HTERT RPE-1 (cell line): ENCODE measurements around the gene ZBTB8B.
"Not testable (repeated sequence)": the region's sequence is repeated elsewhere in the genome, so short reads cannot be mapped to it uniquely, and the experiment has no call there.

Experiments
- in situ Hi-C: fragments of 300-500 bp; cut with MboI; formaldehyde crosslinking; loops from 4 replicates; pipeline ENCODE4 v1.14.3; 2020; ENCODE audit warnings: low sequenced_read_pairs

Gene ZBTB8B

DNA sequence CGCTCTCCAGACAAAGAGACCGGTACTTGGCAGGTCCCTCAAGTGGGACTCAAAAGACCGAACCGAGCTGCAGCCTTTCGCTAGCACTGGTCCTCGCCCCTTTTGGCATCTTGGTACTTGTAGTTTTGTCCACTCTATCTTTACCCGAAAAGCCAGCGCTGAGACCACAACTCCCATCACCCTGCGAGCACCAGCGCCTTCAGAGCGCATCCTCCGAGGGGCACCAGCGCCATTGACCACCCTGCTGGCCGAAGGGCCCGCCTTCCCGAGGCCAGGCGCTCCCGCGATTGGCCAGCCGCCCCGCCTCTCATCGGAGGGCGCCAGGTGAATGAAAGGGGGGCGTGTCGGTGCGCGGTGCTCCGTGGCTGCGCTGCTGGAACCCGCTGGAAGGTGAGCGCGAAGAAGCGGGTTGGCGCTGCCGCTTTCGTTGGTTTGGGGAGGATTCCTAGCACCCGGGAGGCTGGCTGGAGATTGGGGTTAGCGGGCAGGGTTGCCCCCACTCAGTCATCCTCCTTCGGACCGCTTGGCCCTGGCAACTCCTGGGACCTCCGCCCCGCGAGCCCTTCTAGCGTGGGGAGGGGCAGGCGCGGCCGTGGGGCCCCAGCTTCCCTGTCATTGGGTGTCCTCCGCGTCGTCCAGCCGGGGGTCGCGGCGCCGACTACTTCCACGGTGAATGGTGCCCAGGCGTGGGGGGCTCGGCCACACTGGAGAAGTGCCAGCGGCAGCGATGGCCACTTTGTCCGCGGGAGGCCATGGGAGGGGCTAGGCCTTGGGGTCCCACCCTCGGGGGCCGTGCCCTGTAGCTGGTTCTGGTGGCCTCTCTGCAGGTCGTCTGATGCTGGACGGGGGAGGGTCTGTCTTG, at the start of gene ZBTB8B:
TSS of gene ZBTB8B (plus strand) at position 357 of the 862 bp plus-strand sequence. CDS start 5,553 bp downstream, outside the sequence.
- in situ Hi-C loops, result no loop called here

DNA sequence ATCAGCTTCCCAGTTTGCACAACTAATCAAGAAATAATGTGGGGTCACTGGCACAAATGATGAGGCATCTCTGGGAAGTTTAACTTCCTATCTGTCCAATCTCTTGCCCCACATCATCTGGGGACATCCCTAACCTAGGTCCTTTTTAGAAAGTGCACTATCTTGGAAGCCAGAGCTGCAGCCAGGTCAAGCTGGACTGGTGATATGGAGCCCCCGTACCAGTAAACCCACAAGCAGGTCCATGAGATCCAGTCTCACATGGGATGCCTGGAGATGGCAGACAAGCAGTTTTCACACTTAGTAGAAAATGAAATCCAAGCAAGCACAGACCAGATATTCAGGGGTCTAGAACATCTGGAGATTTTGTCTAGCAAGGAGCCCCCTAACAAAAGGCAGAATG, 43.1 kb upstream of the ZBTB8B start:
- in situ Hi-C loops, result no loop called here

DNA sequence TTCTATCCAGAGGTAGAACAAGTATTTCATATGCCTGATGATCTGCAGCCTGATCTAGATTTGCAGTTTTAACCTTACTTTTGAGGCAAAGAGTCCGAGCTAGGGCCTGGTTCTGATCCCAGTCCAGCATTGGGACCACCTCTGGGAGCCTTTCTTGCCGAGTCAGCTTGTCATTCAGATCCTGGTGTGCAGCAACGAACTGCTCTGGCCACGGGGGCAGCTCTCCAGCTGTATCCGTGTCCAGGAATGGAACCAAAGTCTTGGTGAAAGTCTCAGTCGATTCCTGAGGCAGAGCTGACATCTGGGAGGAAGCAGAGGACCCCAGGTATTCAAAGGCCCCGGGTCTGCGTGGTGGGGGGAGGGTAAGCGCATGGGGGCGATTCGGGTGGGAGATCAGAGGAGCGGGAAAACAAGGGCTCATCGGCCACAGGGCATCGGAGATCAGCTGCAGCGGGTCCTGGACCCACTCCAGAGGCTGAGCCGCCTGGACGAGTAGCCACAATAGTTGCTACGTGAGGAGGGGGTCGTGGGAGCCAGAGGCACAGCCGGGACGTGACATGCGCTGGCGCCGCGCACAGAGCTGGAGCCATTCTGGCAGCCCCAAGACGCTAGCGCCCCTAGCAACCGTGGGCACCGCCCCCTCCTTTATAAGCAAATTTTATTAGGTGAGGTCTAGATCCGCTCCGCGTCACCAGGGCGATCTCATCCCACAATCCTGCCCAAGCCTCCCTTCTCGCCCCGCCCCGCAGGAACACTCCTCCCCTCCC, 38.2 kb upstream of the ZBTB8B start:
- in situ Hi-C loops, result no loop called here

DNA sequence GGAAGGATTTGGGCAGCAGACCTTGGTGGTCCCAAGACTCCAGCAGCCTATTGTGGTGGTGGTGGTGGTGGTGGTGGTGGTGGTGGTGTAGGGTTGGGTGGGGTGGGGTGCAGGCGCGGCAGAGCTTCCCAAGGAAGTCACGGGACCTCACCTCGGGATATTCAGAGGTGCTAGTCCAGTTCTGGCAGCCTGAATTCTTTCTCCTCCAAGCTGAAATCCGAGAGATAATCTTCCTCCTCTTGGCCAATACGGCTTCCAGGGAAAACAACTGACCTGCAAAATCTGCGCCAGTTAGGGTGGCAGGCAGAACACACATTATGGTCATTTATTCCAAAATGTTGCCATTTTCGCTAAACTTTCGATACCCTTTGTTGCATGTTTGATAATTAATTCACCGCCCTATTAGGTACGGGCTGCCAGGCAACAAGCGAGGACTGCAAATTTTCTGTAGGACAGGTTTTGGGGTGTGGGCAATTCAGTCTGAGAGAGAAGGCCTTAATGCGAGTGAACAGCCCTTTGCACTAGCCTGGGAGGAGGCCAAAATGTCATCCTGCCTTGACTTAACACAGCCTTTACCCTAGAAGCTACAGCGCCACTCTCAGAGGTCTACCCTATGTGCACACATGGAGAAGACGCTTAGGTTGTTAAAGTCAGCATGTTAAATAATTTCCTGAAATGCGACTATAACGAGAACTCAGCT, 37.5 kb upstream of the ZBTB8B start:
- in situ Hi-C loops, result no loop called here

DNA sequence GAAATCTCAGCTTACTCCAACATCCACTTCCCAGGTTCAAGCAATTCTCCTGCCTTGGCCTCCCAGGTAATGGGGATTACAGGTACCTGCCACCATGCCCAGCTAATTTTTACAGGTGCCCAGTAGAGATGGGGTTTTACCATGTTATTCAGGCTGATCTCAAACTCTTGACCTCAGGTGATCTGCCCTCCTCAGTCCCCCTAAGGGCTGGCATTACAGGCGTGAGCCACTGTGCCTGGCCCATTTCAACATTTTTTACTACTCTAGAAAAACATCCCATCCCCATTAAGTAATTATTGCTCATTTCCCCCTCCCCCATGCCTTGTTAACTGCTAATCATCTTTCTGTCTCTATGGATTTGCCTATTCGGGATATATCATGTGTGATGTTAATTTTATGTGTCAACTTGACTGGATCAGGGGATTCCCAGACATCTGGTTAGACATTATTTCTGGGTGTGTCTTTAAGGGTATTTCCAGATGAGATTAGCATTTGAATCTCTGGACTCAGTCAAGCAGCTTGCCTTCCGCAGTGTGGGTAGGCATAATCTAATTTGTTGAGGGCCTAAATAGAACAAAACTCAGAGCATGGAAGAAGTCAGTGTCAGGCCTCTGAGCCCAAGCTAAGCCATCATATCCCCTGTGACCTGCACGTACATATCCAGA, 33.0 kb upstream of the ZBTB8B start:
- in situ Hi-C loops, result no loop called here

DNA sequence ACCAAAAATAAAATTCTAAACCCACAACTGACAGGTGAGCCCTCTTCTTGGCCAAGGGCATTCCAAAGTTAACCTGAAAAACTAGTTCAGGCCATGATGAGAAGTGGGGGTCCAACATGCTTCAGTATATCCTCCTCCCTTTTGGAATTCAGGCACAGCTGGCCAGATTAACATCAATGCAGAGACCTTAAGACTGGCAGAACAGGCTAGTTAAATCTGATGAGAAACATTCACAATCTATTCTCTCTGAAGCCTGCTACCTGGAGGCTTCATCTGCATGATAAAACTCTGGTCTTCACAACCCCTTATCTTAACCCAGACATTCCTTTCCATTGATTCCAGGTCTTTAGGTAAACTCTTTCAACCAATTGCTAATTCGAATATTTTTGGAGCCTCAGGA, 26.7 kb upstream of the ZBTB8B start:
- in situ Hi-C loops, result no loop called here

DNA sequence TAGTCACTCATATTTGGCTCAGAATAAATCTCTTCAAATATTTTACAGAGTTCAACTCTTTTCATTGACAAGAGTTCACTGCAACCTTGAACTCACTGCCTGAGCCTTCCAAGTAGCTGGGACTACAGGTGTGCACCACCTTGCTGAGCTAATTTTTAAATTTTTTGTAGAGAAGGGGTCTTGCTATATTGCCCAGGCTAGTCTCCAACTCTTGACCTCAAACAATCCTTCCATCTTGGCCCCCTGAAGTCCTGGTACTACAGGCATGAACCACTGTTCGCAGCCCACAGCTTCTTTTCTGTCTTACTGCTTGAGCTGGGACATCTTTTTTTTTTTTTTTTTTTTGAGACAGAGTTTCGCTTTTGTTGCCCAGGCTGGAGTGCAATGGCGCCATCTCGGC, 26.1 kb upstream of the ZBTB8B start:
- in situ Hi-C loops, result not testable (repeated sequence)

DNA sequence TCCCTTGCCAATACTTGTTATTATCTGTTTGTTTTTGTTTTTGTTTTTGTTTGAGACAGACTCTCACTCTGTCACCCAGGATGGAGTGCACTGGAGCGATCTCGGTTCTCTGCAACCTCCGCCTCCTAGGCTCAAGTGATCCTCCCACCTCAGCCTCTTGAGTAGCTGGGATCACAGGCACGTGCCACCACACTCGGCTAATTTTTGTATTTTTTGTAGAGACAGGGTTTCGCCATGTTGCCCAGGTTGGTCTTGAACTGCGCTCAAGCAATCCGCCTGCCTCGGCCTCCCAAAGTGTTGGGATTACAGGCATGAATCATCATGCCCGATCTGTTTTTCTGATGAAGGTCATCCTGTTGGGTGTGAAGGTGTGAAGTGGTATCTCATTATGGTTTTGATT, 23.4 kb upstream of the ZBTB8B start:
- in situ Hi-C loops, result not testable (repeated sequence)

DNA sequence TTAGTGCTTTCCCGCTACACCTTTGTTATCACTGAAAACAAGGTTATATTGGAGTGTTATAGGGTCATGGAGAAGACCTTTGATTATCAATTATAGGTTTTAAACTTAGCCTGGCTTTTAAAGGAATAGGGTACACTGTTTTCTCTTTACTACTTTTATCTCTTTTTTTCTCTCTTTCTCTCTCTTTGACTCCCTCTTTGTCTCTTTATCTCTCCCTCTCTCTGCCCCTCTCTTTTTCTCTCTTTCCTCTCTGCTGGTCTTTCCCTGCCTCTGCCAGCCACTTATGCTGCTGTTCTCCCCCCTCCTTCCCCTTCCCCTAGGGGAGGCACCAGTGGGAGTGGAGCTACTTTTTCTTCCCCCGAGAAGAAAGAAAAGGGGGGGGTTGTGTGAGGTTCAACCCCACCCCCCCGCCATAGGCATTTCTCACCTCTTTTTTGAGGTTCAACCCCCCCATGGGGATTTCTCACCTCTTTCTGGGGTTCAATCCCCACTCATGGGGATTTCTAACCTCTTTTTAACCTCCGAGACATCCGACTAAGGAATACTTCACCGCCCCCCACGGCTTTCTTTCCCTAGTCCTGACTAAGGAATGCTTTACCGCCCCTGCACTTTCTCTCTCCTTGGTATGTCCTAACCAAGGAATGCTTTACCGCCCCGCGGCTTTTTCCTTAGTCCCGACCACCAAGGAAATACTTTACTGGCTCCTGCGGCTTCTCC, 17.2 kb upstream of the ZBTB8B start:
- in situ Hi-C loops, result no loop called here

DNA sequence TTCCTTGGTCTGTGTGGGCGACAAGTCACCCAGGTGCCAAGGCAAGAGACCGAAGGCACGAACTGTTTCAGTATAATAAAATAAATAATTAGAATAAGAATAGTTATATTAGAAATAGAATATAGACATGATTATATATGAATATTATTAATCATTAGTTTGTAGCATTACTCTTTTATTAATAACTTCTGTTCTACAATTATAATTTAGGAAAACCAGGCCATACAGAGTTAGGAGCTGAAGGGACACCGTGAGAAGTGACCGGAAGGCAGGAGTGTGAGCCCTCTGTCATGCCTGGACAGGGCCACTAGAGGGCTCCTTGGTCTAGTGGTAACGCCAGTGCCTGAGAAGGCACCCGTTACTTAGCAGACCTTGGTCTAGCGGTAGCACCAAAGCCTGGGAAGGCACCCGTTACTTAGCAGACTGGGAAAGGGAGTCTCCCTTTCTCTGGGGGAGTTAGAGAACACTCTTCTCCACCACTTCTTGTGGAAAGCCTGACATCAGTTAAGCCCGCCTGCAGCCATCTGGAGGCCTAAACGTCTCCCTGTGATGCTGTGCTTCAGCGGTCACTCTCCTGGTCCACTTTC, 16.6 kb upstream of the ZBTB8B start:
- in situ Hi-C loops, result not testable (repeated sequence)

DNA sequence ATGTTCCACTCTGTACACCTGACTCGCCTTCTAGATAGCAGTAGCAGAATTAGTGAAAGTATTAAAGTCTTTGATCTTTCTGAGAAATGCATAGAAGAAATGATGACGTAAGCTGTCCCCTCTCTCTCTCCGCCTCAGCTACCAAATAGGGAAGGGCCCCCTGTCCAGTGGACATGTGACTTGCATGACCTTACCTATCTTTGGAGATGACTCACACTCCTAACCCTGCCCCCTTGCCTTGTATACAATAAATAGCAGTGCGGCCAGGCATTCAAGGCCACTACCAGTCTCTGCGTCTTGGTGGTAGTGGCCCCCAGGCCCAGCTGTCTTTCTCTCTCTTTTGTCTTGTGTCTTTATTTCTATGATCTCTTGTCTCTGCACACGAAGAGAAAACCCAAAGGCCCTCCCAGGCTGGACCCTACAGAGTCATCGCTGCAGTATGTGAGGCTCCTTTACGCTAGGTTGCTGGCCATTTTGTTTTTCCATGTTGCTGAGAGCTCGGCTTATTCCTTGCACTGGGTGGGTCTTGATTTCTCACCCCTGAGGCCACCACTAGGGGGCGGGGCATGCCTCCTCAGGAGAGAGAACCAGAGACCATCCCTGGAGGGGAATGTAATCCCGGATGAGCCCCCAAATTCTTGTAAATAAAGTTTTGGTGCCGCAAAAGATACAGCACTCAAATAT, 16.0 kb upstream of the ZBTB8B start:
- in situ Hi-C loops, result no loop called here

DNA sequence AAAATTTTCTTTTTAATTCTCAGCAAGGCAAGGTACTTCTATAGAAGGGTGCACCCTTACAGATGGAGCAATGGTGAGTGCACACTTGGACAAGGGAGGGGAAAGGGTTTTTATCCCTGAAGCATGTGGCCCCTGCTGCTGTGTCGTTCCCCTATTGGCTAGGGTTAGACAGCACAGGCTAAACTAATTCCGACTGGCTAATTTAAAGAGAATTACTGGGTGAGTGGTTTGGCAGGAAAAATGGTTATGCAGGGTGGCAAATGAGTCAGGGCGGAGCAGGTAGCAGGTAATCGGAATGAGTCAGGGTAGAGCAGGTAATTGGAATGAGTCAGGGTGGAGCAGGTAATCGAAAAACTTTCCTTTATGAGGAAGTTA, 15.4 kb upstream of the ZBTB8B start:
- in situ Hi-C loops, result not testable (repeated sequence)

DNA sequence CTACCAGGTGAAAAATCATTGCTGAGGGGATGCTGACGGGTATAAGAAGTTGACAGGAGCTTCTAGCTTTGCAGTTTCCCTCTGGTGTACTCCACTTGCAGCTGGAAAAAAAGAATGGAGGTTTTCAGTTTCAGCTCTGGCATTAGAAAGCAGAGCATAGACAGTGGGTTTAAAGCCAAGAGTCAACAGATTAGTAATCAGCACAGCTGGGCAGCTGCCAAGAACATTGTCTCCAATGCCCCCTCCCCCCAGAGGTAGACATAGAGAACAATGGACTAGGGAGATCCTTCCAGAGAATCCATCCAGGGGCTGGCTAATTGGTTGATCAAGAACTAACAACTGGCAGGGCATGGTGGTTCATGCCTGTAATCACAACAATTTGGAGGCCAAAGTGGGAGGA, 10.1 kb upstream of the ZBTB8B start:
- in situ Hi-C loops, result no loop called here

DNA sequence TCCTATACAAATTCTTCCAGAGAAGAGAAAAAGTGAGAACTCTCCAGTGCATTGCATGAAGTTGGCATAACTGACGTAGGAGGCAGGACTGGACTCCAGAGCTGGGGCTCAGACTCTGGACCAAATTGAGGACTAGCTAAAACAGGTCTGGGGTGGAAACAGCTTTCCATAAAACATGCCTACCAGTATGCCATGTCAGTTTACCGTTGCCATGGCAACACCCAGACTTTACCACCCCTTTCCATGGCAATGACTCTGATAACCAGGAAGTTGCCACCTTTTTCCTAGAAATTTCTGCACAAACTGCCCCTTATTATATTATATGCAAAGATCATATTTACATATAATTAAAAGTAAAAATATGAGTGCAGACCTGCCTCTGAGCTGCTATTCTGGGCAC, 8.9 kb upstream of the ZBTB8B start:
- in situ Hi-C loops, result no loop called here

DNA sequence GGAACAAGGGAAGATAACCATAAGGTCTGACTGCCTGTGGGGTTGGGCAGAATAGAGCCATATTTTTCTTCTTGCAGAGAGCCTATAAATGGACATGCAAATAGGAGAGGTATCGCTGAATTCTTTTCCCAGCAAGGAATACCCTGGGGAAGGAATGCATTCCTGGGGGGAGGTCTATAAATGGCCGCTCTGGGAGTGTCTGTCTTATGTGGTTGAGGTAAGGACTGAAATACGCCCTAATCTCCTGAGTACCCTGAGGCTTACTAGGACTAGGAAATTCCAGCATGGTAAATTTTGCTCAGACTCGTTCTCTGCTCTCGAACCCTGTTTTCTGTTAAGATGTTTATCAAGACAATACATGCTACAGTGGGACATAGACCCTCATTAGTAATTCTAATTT, 6.1 kb upstream of the ZBTB8B start:
- in situ Hi-C loops, result not testable (repeated sequence)

DNA sequence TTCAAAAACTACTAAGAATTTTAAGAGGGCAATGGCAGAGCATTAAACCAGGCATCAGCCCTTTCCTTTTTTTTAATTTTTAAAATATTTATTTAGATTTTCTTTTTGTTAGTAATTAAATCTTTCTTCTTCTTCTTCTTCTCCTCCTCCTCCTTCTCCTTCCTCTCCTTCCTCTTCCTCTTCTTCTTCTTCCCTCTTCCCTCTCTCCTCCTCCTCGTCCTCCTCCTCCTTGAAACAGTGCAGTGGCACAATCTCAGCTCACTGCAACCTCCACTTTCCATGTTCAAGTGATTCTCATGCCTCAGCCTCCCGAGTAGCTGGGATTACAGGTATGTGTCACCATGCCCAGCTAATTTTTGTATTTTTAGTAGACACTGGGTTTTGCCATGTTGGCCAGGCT, 1.9 kb upstream of the ZBTB8B start:
- in situ Hi-C loops, result not testable (repeated sequence)

DNA sequence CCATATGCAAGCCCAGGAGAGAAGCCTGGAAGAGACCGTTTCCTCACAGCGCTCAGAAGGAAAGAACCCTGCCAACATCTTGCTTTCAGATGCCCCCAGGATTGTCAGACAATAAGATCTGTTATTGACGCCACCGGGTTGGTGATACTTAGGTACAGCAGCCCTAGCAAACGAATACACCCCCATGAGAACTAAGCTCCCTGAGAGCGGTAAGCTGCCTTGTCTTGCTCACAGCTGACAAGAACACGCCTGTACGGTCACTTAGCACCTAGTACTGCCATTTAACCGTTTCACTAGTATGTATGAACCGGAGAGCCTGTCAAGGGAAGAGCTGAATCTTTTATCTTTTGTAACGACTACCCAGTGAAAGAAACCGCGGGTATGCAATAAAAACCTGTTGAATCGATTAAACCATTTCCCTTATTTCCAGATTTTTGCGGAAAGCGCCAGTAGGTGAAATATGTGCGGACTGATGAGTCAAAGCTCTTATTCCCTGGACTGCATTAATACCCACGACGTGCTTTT, 619 bp upstream of the ZBTB8B start:
- in situ Hi-C loops, result no loop called here

DNA sequence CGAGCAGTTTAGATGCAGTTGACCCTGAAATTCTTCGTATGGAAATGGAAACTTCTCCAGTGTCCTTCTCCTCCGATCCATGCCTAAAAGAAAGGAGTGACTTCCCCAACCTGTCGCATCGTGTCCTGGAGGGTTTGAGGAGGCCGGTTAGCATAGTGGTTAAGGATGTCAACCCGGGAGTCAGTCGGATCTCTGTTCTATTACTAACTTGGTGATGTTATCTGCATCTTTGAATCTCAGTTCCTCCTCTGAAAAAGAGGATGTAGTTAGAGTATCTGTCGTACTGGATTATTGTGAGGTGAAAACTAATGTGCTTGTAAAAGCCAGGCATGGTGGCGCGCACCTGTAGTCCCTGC, 684 bp downstream of the ZBTB8B start:
- in situ Hi-C loops, result no loop called here

DNA sequence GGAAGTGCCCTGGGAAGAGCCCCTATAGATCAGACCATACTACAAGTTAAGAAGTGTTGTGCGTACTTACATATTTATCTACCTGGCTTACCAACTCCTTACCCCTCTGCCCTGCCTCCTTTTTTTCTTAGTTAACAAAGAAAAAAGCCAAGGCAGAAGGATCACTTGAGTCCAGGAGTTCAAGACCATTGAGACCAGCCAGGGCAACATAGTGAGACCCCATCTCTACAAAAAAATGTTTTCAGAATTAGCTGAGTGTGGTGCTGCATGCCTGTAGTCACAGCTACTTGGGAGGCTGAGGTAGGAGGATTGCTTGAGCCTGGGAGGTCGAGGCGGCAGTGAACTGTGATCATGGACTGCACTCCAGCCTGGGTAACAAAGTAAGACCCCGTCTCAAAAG, 1.9 kb downstream of the ZBTB8B start:
- in situ Hi-C loops, result no loop called here
